Mesodermal cell (in vitro differentiated cells): ENCODE data around the gene THSD8.
A peak's percentile ranks its signal among the peaks of the same experiment; 100 is the strongest.

Source experiments
- H3K27ac ChIP-seq: 2 replicates; pipeline ENCODE4 v1.7.0; 2013; ENCODE audit warnings: mild to moderate bottlenecking, low read depth, low read length, moderate library complexity; ENCODE audit not compliant: severe bottlenecking
- H3K36me3 ChIP-seq: 2 replicates; pipeline ENCODE4 v1.7.1; 2013; ENCODE audit warnings: mild to moderate bottlenecking, low read length, moderate library complexity; ENCODE audit not compliant: control insufficient read depth, insufficient read depth
- H3K4me1 ChIP-seq: one replicate; pipeline ENCODE4 v1.7.1; 2013; ENCODE audit warnings: mild to moderate bottlenecking, low read length; ENCODE audit not compliant: insufficient read depth, control insufficient read depth, poor library complexity, severe bottlenecking
- H3K4me3 ChIP-seq: 2 replicates; pipeline ENCODE4 v1.7.0; 2013; ENCODE audit warnings: low read length, control low read depth, mild to moderate bottlenecking; ENCODE audit not compliant: insufficient read depth, poor library complexity, severe bottlenecking; ENCODE audit errors: extremely low read depth
- H3K9me3 ChIP-seq: 2 replicates; pipeline ENCODE4 v1.7.1; 2013; ENCODE audit warnings: mild to moderate bottlenecking, low read length, moderate library complexity; ENCODE audit not compliant: control insufficient read depth
- WGBS, 2 experiments: methylation state at CpG; one replicate each; pipeline ENCODE4 v1.1.5; 2013; ENCODE audit warnings: missing lambda C conversion rate in 2 of 2; ENCODE audit not compliant: insufficient coverage in 2 of 2; 5-methylcytosine and 5-hydroxymethylcytosine counted together

THSD8 gene

DNA sequence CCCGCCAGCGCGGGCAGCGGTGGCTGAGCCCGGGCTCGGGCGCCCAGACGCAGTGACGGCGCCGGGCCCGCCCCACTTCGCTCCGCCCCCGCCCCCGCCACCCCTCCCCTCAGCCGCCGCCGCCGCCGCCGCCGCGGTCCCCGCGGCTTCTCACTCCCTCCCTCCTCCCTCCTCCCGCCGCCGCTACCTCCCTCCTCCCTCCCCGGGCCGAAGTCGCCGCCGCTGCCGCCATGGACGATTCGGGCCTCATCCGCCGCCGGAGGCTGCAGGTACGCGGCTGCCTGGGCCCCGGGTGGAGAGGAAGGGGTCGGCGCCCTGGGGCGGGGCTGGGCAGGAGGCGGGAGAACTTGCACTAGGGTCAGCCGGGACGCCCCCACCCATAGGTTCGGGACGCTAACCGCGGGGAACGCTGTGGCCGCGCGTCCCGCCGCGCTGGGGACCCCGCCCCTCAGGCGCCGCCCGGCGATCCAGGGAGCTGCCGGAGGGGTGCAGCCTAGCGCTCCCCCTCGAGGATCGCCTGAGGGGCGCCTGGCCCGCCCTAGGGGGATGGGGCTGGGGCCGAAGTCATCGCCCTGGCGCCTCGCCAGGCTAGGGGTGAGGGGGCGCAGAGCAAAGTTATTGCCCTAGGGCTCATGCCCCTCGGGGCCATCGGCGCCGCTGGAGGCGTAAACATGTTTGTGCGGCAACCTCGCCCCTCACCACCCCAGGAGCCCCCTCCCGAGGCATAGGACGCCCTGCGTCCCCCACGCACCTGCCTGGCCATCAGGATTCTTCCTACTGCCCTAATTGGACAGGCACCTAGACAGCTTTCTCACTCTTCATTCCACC, 32.1 kb downstream of the THSD8 start:
- no peak overlapping the region for H3K27ac ChIP-seq
- peak overlapping the region; percentile 58 for H3K4me3 ChIP-seq
- 0 to 1% methylated on average over 15 to 46 of the region's 87 CpGs for WGBS, 2 experiments
- no peaks in the 10 kb centered on the region for H3K9me3 ChIP-seq
- no peaks in the 10 kb centered on the region for H3K36me3 ChIP-seq
- H3K4me1 ChIP-seq = peaks cover 2% of the 10 kb centered on the region

DNA sequence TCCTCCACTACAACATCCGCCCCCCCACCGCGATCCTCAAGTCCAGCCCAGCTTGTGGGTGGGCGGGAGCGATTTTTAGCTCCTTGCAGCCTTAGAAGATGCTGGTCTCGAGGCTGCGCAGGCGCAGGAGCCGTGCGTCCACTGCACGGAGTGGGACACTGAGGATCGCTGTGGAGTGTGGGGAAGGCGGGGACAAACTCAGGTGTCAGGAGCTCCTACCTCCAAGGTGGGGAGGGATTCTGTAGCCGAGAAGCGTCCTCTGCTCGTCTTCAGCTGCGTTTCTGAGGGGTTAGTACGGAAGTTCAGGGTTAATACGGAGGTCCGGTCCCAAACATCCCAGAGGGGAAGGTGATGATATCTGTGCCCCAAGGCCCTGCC, 32.7 kb downstream of the THSD8 start, which contains the start of gene RTBDN:
Gene RTBDN (minus strand): TSS at position 14 of the 378 bp plus-strand sequence. CDS start 4,600 bp downstream, outside the sequence.
- WGBS, 2 experiments = 21 to 23% methylated on average over 12 to 15 of the region's 20 CpGs
- H3K4me1 ChIP-seq = peaks cover 2% of the 10 kb centered on the region
- no peak within 1 kb of the TSS for H3K27ac ChIP-seq
- peak within 1 kb of the TSS; percentile 58 for H3K4me3 ChIP-seq
- no peaks in the 10 kb centered on the region for H3K9me3 ChIP-seq
- no peaks in the 10 kb centered on the region for H3K36me3 ChIP-seq

DNA sequence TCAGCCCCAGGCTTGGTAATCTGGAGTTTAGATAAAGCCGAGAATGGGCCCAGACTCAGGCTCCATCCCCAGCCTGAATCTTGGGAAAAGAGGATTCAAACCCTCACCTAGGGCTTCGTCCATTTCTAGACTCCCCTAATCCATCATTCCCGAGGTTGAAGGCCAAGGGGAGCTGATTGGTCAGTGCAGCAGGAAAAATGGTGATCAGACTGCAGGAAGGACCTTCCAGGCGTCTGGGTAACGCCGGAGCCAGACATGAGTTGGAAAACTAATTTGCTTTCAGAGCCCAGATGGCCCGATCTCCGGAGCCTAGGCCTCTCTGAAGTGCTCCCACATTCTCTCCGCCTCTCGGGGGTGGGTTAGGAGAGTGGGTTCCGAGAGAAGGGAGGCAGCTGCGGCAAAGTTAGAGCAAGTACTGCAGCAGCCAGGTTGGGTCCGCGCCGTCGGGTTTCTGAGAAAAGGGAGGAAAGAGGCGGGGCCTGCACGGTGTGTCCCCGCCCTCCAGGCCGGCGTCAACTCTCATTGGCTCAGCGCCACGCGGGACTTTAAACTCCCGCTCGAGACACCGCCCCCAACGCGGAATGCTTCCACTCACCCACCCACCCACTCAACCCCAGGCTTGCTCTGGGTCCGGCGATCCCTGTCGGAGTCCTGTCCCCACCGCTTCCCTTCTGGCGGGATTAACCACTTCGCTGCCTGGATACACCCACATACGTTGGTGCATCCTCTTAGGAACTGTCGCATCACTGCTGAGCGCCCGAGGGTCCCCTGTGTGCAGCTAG, 33.3 kb downstream of the THSD8 start:
- no peak overlapping the region for H3K4me3 ChIP-seq
- no peaks in the 10 kb centered on the region for H3K36me3 ChIP-seq
- H3K27ac ChIP-seq = no peak overlapping the region
- WGBS, 2 experiments = 22 to 27% methylated on average over 27 to 32 of the region's 39 CpGs
- peaks cover 2% of the 10 kb centered on the region for H3K4me1 ChIP-seq
- no peaks in the 10 kb centered on the region for H3K9me3 ChIP-seq

DNA sequence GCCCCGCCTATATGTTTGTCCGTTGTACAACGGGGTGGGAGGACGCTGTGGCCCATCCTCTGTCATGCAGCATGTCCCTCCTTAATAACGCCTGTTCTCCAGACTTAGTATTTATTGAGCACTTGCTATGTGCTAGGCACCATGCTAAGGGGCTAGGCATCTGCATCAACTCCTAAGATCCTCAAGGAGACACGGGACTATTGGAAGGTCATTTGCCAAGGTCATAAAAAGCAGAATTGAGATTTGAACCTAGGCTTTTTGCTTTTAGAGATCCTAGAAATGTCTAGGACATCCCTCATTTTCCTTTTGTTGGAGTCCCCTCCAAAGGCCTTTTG, 34.6 kb downstream of the THSD8 start:
- Histone ChIP-seq H3K27ac (no peak overlapping the region), H3K36me3 (no peaks in the 10 kb centered on the region), H3K4me1 (peaks cover 2% of the 10 kb centered on the region), H3K9me3 (no peaks in the 10 kb centered on the region), H3K4me3 (no peak overlapping the region)
- WGBS, 2 experiments = 7 to 23% methylated on average over 4 to 5 of the region's 6 CpGs

DNA sequence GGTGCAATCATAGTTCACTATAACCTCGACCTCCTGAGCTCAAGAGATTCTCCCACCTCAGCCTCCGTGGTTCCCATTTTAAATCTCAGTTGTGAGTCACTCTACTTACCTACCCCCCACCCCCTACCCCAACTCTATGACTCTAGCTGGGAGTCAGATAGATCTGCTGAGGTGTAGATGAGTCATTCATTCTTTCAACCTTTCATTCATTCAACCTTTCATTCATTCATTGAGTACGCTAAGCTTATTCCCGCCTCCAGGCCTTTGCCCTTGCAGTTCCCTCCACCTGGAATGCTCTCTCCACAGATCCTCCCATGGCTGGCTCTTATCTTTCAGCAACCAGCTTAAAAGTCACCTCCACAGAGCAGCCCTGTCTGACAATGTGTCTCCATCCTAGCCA, 35.4 kb downstream of the THSD8 start:
- no peak overlapping the region for H3K27ac ChIP-seq
- H3K9me3 ChIP-seq = no peaks in the 10 kb centered on the region
- WGBS, 2 experiments = 80% methylated on average over 2 of the region's 4 CpGs
- H3K4me1 ChIP-seq = peaks cover 2% of the 10 kb centered on the region
- H3K4me3 ChIP-seq = no peak overlapping the region
- H3K36me3 ChIP-seq = no peaks in the 10 kb centered on the region

DNA sequence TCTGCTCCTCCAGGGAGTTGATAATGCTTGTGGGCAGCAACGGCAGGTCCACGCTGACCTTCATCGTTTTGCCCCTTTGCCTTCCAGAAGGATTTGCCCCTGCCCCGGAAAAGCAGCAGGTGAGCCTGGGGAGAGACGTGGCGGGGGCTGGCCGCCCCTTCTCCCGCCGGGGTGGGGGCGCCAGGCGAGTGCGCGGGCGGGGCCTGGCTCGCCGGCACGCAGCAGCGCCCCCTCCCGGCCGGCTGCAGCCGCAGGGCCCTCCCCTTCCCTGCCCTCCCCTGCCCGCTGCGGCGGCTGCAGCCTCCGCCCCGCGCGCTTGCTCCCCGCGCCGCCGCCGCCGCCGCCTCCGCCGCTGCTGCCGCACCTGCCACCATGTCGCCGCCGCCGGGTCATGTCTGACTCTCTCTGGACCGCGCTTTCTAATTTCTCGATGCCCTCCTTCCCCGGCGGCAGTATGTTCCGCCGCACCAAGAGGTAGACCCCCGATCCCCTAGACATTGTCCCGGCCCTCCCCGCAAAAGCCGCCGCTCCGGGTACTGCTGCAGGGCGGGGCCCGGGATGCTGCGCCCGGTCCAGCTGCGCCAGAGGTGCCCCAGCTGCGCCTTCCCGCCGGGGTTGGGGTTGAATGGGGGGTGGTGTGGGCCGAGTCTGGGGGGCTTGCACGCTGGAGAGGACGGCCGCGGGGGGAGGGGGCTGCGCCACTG, 36.5 kb downstream of the THSD8 start, which contains the start of gene MAST1:
Gene MAST1 (plus strand): TSS at position 334 of the 704 bp plus-strand sequence. CDS start 58 bp downstream, at position 392.
- no peaks in the 10 kb centered on the region for H3K9me3 ChIP-seq
- H3K27ac ChIP-seq = peak within 1 kb of the TSS; percentile 10
- 0 to 1% methylated on average over 38 to 39 of the region's 69 CpGs for WGBS, 2 experiments
- peak within 1 kb of the TSS; percentile 57 for H3K4me3 ChIP-seq
- no peaks in the 10 kb centered on the region for H3K36me3 ChIP-seq
- no peaks in the 10 kb centered on the region for H3K4me1 ChIP-seq

DNA sequence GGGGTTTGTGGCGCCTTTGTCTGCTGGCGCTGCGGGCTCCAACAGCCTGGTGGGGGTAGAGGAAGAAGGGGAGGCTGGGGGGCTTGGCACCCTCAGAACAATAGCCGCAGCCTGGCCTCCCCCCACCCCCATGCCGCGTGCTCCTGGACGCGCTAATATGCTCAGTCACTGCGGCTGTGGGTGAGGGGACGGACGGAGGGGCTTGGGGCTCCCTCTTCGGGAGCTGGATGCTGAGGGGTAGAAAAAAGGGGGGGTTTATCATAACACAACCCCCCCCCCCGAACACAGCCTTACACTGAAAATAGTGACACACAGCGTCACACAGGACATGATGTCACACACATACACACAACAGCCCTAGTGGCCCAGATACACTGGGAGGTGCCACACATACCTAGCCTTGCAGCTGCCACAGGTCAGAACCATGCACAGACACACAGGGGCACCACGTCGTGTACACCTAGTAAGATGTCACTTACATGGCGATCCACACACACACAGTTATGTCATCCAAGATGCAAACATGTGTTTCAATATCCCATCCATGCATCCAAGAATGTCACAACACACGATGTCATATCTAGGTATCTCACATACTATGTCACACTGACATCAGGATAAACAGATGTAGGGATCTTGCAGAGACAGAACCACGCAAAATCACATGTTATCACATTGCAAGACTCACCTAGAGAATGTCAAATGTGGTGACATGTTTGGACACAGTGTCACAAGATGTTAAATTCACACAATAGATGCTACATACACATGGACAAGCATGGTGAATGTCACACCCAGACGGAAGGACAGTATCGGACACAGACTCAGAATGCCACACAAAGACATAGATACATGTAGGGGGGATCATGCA, 37.3 kb downstream of the THSD8 start:
- Histone ChIP-seq H3K9me3 (no peaks in the 10 kb centered on the region), H3K36me3 (no peaks in the 10 kb centered on the region), H3K4me1 (no peaks in the 10 kb centered on the region), H3K4me3 (peak overlapping the region; percentile 57), H3K27ac (no peak overlapping the region)
- 60 to 74% methylated on average over 7 of the region's 21 CpGs for WGBS, 2 experiments

DNA sequence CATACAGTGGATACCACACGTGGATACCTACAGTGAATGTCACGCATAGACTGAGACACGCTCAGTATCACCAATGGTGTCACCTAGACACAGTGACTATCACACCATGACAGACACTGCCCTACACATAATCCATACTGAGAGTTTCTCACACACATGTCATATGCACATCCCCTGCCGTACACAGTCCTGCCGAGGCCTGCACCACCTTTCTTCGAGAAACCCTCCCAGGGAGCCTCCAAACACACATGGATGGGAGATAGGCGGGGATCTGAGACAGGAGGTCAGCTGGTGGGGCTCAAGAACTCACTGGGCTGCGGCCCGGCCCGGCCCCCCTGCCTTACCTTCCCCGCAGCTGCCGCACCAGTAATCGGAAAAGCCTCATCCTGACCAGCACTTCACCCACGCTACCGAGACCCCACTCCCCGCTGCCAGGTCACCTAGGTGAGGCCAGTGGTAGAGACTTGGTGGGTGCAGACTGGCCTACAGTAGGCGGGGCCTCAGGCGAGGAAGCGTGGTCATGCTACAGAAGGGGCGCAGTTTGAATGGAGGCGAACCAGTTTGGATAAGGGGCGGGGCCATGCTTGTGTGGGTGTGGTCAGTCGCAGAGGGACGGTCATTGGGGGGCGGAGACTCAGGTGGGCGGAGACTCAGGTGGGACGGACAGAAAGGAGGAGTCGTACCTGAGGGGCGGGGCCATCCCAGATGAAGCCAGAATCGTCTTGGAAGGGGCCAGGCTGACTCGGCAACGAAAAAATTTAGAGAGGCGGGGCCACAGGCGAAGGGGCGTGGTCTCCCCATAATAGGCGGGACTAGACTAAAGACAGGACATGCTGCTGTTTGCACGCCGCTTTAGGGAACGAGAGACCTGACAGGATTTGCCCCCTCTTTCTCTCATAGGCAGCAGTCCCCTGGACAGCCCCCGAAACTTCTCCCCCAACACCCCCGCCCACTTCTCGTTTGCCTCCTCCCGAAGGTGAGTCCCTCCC, 38.5 kb downstream of the THSD8 start:
- WGBS, 2 experiments = 26 to 32% methylated on average over 29 to 36 of the region's 43 CpGs
- Histone ChIP-seq H3K9me3 (no peaks in the 10 kb centered on the region), H3K4me3 (peak overlapping the region; percentile 33), H3K36me3 (no peaks in the 10 kb centered on the region), H3K27ac (no peak overlapping the region), H3K4me1 (no peaks in the 10 kb centered on the region)

DNA sequence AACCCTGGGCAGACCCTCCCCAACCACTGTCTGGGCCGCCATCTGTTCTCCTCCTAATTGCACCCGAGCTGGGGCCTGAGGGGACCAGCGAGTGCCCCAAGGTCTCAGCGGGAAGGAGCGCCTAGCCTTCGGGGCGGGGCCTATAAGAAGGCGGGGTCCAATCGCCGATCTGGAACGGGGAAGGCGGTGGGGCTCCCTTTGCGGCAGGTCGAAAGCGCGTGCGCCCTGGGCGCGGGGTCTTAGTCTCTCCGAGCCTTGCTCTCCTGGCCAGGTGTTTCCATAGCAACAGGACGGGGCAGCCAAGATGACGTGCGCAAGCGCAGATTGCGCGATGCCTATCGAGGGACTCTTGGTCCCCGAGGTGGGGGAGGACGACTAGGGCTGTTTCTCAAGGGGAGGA, 39.2 kb downstream of the THSD8 start:
- 6 to 9% methylated on average over 24 to 26 of the region's 29 CpGs for WGBS, 2 experiments
- Histone ChIP-seq H3K4me3 (peak overlapping the region; percentile 33), H3K27ac (no peak overlapping the region), H3K9me3 (no peaks in the 10 kb centered on the region), H3K36me3 (no peaks in the 10 kb centered on the region), H3K4me1 (no peaks in the 10 kb centered on the region)
